ENCODE results near the gene RASA1. TPM values are rescaled to one million over a fixed set of nuclear protein-coding genes. Genes with fewer than 3 reads are reported as not detected.
"Not testable (repeated sequence)": the region's sequence is repeated elsewhere in the genome, so short reads cannot be mapped to it uniquely, and the experiment has no call there.

Gene RASA1
- total RNA-seq, 1 experiment from 2014 or later = 29.6 TPM

GRCh38 chr5:87282269-87282668 is 14.6 kb downstream of the RASA1 start:
- no peak overlapping the region for H2AFZ ChIP-seq (ENCODE audit: low read length)
- peak overlapping the region in 1 of 3 experiments; percentile 69; a peak in 2 of 7 replicates for H3K27ac Mint-ChIP-seq
- H3K27me3 ChIP-seq (ENCODE audit: insufficient read depth, low read length) = no peaks in the 10 kb centered on the region

DNA sequence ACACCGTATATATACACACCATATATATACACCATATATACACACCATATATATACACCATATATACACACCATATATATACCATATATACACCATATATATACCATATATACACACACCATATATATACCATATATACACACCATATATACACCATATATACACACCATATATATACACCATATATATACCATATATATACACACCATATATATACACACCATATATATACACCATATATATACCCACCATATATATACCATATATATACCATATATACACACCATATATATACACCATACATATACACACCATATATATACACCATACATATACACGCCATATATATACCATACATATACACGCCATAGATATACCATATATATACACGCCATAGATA is 19.6 kb downstream of the RASA1 start:
- not testable (repeated sequence) for H3T11ph ChIP-seq (ENCODE audit: low read length); H2BK15ac ChIP-seq (ENCODE audit: low read depth, low read length); H3K18ac ChIP-seq (ENCODE audit: insufficient read length, low read depth, low read length); H3K4me3 Mint-ChIP-seq; H3K27ac Mint-ChIP-seq; H3K9ac ChIP-seq (ENCODE audit: extremely low read depth, insufficient read length, low read length); H2AFZ ChIP-seq (ENCODE audit: low read length); H3K23me2 ChIP-seq (ENCODE audit: insufficient read length, low read depth, low read length, poor library complexity, severe bottlenecking); H2BK120ac ChIP-seq (ENCODE audit: low read depth, low read length, poor library complexity, severe bottlenecking); H3K14ac ChIP-seq (ENCODE audit: insufficient read depth, low read length); H3K9me3 ChIP-seq (ENCODE audit: control insufficient read depth, low read depth, low read length); H3K23ac ChIP-seq (ENCODE audit: insufficient read length, low read depth, low read length); H4K91ac ChIP-seq (ENCODE audit: insufficient read length, low read depth, low read length); H4K20me1 ChIP-seq (ENCODE audit: control insufficient read depth, insufficient read depth, insufficient read length); H3K79me1 ChIP-seq (ENCODE audit: insufficient read depth, low read depth, low read length, poor library complexity, severe bottlenecking); H2BK5ac ChIP-seq (ENCODE audit: insufficient read length, low read length); H3K56ac ChIP-seq (ENCODE audit: insufficient read length, low read depth, low read length); H3K4me1 ChIP-seq (ENCODE audit: insufficient read depth, low read length); H3K27ac ChIP-seq (ENCODE audit: insufficient read length, low read depth, low read length); DNase-seq; H4K5ac ChIP-seq (ENCODE audit: insufficient read length, low read depth, low read length); H2BK12ac ChIP-seq (ENCODE audit: insufficient read length, low read depth, low read length); H3K4me2 ChIP-seq (ENCODE audit: insufficient read depth, insufficient read length, low read length); H3K4ac ChIP-seq (ENCODE audit: low read depth, low read length); H4K8ac ChIP-seq (replicated peaks; ENCODE audit: insufficient read length, low read depth, low read length); H3K4me1 Mint-ChIP-seq; H3K79me2 ChIP-seq (ENCODE audit: insufficient read depth, low read length); H3K27me3 ChIP-seq (ENCODE audit: insufficient read depth, low read length); H3K27me3 Mint-ChIP-seq (ENCODE audit: low read depth); H2BK20ac ChIP-seq (ENCODE audit: low read depth, low read length, poor library complexity, severe bottlenecking); H2AK5ac ChIP-seq (ENCODE audit: insufficient read length, low read length)
- peaks cover 16 to 21% of the 10 kb centered on the region in 2 experiments for H3K9me3 Mint-ChIP-seq
- peaks cover 26 to 41% (median 32%) of the 10 kb centered on the region in 3 experiments for H3K36me3 Mint-ChIP-seq (ENCODE audit: insufficient read depth in 1 of 3, low read depth in 3 of 3)
- 100% methylated on average over 4 of the region's 4 CpGs for WGBS (ENCODE audit: extremely low coverage, insufficient read length, low lambda C conversion rate)

More at GRCh38 chr5:87282269-87282668, 14.6 kb downstream of the RASA1 start:
- Histone ChIP-seq H3K56ac (ENCODE audit: insufficient read length, low read depth, low read length) (no peak overlapping the region), H4K5ac (ENCODE audit: insufficient read length, low read depth, low read length) (no peak overlapping the region), H3T11ph (ENCODE audit: low read length) (no peak overlapping the region), H3K23me2 (ENCODE audit: insufficient read length, low read depth, low read length, poor library complexity, severe bottlenecking) (no peaks in the 10 kb centered on the region), H2BK15ac (ENCODE audit: low read depth, low read length) (no peak overlapping the region), H3K9ac (ENCODE audit: extremely low read depth, insufficient read length, low read length) (no peak overlapping the region), H3K4me1 (ENCODE audit: insufficient read depth, low read length) (no peaks in the 10 kb centered on the region), H3K27ac (ENCODE audit: insufficient read length, low read depth, low read length) (no peak overlapping the region), H2BK5ac (ENCODE audit: insufficient read length, low read length) (no peak overlapping the region), H2BK20ac (ENCODE audit: low read depth, low read length, poor library complexity, severe bottlenecking) (no peak overlapping the region), H4K91ac (ENCODE audit: insufficient read length, low read depth, low read length) (no peak overlapping the region), H3K79me1 (ENCODE audit: insufficient read depth, low read depth, low read length, poor library complexity, severe bottlenecking) (no peaks in the 10 kb centered on the region), H3K79me2 (ENCODE audit: insufficient read depth, low read length) (peaks cover 5% of the 10 kb centered on the region; the same call in 1 of the 2 replicates), H4K8ac (replicated peaks; ENCODE audit: insufficient read length, low read depth, low read length) (no peak overlapping the region), H3K4me2 (ENCODE audit: insufficient read depth, insufficient read length, low read length) (no peak overlapping the region), H3K18ac (ENCODE audit: insufficient read length, low read depth, low read length) (no peak overlapping the region), H2AK5ac (ENCODE audit: insufficient read length, low read length) (no peak overlapping the region), H2BK120ac (ENCODE audit: low read depth, low read length, poor library complexity, severe bottlenecking) (no peak overlapping the region), H4K20me1 (ENCODE audit: control insufficient read depth, insufficient read depth, insufficient read length) (no peaks in the 10 kb centered on the region), H3K14ac (ENCODE audit: insufficient read depth, low read length) (no peak overlapping the region), H3K9me3 (ENCODE audit: control insufficient read depth, low read depth, low read length) (no peaks in the 10 kb centered on the region), H2BK12ac (ENCODE audit: insufficient read length, low read depth, low read length) (no peak overlapping the region), H3K4ac (ENCODE audit: low read depth, low read length) (no peak overlapping the region), H3K23ac (ENCODE audit: insufficient read length, low read depth, low read length) (no peak overlapping the region)
- no CpG with 5 or more reads among the region's 2 CpGs for WGBS (ENCODE audit: extremely low coverage, insufficient read length, low lambda C conversion rate)
- H3K36me3 Mint-ChIP-seq (ENCODE audit: insufficient read depth in 1 of 3, low read depth in 3 of 3) = peaks cover 20 to 41% (median 28%) of the 10 kb centered on the region in 3 experiments
- no peak overlapping the region for H3K4me3 Mint-ChIP-seq
- TF ChIP-seq CTCF (conservative IDR thresholded peaks at IDR 0.05) = no peak
- 0 out of 4 replicates have a peak, but pooled peaks cover 2 to 3% of the 10 kb centered on the region in 2 experiments for H3K4me1 Mint-ChIP-seq
- no peaks in the 10 kb centered on the region for H3K27me3 Mint-ChIP-seq (ENCODE audit: low read depth)
- no peak for DNase-seq
- H3K9me3 Mint-ChIP-seq = peaks cover 0 to 4% of the 10 kb centered on the region in 2 experiments; a peak in 1 of 5 replicates

Measured in H9 (cell line).